SW480 (cell line): ENCODE data around the gene FOSL1.

ENCODE experiments used
- DNase-seq: peaks from one replicate; pipeline ENCODE4 v3.0.0-alpha.2; 2016; ENCODE audit warnings: low spot score

FOSL1 gene

GRCh38 chr11:65919573-65920371 is 19.6 kb upstream of the FOSL1 start:
- peak; percentile 50 for DNase-seq

DNA sequence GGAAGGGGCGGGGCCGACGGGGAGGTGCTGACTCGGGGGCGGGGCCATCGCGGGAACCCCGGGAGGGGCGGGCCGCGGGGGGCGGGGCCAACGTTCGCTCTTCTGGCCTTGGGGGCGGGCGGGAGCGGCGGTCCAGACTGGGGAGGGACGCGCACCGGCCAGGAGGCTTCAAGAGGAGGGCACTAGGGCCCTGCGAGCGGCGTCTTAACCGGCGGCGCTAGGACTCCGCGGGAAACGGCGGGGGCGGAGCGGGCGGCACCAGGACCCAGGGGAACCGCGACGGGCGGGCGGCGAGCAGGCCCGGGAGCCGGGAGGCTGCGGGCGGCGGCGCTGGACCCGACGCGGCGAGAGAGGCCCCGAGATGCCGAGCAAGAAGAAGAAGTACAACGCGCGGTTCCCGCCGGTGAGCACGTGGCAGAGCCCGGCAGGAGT is 19.0 kb upstream of the FOSL1 start, which contains the start of gene DRAP1:
Gene DRAP1, plus strand, starts transcription at position 286 of the 432 bp plus-strand sequence. Its CDS starts 76 bp downstream, at position 362.
- DNase-seq = peak; percentile 99

GRCh38 chr11:65918211-65919140 is 18.3 kb upstream of the FOSL1 start, which contains the start of gene C11orf68:
Gene C11orf68 (minus strand): TSS chr11:65919062. CDS start chr11:65919031, 31 bp downstream.
- peak; percentile 69 for DNase-seq

DNA sequence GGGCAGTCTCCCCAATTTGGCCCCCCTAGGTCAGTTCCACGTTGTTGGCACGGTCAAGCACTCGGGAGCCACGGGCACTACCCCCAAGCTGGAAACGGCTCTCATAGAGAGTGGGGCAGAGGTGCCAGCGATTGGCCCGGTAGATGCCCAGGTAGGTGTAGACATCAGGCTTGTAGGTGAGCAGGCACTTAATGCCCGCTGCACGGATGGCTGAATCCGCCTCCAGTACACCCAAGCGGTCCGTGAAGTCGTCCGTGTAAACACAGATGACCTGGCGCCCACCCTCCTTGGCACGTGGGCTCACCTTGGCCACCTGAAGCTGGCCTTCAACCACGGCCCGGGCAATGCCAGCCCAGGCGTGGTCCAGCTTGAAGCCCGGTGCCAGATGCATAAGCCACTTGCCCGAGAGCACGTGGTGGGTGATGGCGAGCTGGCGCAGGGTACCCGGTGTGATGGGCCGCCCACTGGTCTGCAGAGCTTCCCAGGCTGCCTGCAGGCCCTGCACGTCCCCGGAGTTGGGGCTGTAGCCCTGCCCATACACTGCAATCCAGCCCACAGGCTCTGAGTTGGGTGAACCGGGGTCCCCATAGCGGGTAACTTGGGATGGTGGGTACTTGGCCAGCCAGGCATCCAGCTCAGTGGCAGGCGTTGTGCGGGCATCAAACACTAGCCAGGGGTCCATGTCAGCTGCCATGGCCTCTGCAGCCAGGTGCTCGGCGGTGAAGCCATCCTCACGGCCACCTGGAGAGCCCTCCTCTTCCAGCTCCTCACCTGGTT is 17.4 kb upstream of the FOSL1 start:
- no peak for DNase-seq

GRCh38 chr11:65917077-65917433 is 16.9 kb upstream of the FOSL1 start:
- DNase-seq = no peak

DNA sequence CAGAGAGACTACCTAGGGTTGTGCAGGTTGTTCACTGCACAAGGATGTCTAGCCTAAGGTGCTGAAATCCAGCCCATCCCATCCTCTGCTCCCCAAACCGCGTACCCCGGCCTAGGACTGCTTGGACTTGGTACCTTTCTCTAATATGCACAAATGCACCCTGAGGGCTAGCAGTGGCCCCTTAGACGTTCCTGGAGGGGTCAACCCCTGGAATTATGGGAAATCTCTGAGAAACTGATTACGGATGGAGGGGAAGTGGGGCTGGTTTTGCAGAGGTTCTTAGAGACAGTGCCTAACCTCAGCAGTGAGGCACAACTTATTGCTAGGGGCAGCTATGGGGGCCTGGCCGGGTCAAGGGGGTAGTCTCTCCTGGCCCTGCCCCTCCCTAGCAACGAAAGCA is 16.2 kb upstream of the FOSL1 start:
- no peak for DNase-seq

DNA sequence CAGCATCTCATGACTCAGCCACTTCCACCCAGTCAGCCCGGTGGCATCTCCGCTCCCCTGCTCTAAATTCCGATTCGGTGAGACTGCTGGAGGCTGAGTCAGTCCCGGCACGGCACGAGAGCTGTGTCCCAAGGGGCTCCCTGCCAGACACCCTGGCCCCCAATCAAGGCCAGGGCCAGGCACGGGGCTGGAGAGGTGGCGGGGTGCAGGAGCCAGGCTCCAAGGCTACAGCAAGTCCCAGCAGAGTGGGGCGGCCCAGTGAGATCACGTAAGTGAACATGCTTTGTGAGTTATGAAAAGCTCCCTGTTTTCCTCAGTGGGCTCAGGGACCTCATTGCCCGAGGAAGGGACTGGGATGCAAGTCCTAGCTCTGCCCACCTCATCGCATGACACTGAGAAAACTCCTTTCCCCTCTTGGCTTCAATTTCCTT is 15.6 kb upstream of the FOSL1 start:
- DNase-seq = peak; percentile 97

DNA sequence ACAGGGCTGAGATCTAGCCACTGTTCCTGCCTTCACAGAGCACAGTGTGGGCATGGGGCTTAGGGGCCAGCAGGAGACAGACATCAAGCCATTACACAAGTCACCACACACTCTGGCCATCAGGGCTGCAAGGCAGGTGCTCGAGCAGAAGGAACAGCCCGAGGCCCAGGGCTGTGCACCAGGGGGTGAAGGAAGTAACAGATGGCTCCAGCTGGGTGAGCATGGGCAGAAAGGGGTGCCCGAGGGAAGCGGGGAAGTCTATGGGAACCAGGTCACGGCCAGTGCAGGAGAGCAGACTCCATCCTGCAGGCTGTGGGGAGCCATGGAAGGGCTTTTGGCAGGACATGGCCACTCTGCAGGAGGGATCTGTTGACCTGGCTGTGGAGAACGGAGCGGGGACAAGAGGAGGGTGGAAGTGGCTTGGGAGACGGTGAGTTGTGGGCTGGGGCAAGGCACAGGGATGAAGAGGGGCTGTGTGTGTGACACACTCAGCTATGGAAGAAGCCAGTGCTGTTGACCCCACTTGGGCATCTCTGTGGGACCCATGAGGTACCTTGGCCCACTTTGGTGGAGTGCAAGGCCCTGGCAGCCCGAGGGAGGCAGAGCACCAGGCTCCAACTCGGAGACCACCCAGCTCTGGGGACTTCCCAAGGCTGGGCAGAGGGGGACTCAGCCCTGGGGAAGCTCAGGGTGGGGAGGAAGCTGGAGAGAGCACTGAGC is 15.1 kb upstream of the FOSL1 start:
- no peak for DNase-seq

GRCh38 chr11:65912845-65913244 is 12.7 kb upstream of the FOSL1 start:
- DNase-seq = no peak

GRCh38 chr11:65911682-65912568 is 11.7 kb upstream of the FOSL1 start:
- DNase-seq = peak; percentile 91

GRCh38 chr11:65907878-65908277 is 7.7 kb upstream of the FOSL1 start:
- DNase-seq = no peak

DNA sequence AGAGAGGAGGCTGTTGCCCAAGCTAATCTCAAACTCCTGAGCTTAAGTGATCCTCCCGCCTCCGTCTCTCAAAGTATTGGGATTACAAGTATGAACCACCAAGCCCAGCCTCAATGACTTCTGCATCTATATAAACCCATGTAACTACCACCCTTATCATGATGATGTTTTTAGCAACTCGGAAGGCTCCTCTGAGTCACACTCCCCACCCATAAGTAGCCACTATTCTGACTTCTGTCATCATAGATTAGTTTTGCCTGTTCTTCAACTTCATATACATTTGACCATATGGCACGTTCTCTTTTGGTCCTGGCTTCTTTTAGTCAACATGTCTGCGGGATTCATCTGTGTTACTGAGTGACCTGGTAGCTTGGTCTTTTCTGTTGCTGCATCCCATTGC is 6.4 kb upstream of the FOSL1 start:
- no peak for DNase-seq

- DNase-seq = peak; percentile 71
Measured at GRCh38 chr11:65903715-65904114, 3.5 kb upstream of the FOSL1 start.

DNA sequence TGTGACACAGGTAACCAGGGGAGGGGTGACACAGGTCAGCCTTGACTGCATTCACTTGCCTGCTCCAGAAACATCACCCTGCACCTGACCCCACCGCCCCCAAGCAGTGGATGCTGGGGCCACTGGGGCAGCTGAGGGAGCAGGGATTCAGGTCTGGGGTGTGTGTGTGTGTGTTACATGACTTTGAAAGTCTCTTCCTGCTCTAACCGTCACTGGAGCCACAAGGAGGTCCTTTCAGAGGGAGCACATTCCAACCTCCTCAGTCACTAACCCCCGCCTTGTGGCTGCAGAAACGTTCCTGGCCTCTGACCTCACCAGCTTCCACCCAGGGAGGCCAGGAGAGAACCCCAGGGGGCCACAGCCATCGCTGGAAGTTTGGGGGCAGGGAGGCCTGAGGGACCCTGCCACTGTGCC is 2.9 kb upstream of the FOSL1 start:
- peak; percentile 99 for DNase-seq

DNA sequence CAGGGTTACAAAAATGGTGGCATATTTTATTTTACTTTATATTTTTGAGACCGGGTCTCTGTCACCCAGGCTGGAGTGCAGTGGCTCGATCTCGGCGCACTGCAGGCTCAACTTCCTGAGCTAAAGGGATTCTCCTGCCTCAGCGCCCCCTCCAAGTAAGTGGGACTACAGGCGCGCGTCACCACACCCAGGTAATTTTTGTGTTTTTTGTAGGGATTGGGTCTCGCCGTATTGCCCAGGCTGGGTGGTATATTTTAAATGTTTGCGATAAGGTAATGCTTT is 652 bp upstream of the FOSL1 start:
- no peak for DNase-seq

DNA sequence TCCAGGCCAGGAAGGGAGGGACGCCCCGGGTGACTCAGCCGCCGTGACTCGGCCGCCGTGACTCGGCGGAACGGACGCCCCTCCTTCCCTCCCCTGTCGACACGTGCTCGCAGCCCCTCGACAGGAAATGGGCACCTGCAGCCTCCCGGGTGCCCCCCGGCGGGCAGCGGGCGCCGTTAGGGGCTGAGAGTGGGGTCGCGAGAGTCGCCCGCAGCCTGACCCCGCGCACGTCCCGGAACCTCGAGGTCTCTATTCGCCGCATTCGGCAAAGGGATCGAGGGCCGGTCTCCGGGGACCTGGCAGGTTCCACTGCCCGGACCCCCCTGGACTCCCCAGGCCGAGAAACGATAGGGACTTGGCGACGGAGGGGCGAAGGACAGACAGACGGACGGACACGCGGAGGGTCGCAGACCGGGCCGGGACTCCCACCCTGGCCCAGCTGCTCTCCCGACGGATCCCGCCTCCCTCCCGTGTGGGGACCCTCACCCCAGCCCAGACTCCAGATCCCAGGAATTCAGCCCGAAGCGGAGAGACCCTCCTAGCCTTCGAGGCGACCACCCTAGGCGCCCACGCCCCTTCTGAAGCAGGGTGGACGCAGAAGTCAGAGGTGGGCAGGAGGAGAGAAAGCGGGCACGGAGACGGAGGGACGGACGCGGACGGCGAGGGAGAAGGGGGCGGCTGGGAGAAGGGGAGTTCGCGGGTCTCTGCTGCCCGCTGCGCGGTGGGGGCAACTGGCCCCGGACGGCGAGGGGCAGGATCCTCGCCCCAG is 648 bp downstream of the FOSL1 start:
- peak; percentile 83 for DNase-seq

GRCh38 chr11:65898656-65899355 is 1.4 kb downstream of the FOSL1 start:
- no peak for DNase-seq

DNA sequence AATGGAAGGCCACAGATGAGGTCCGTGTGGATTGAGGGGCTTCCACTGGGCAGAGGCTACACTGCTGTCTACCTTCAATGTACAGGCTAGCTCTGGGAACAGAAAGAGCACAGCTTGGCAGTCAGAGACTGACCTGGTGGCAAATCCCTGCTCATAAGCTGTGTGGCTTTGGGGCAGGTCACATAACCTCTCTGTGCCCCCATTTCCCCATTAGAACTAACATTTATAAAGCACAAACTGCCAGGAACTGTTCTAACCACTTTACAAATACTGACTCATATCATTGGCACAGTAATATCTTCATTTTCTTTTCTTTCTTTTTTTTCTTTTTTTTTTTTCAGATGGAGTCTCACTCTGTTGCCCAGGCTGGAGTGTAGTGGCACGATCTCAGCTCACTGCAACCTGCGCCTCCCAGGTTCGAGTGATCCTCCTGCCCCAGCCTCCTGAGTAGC is 3.1 kb downstream of the FOSL1 start:
- DNase-seq = no peak
